Dendritic cell treated with granulocyte-macrophage colony-stimulating factor and Interleukin-4, amounts not matched to agents 40 ng/mL and 50 ng/mL, for 4 days (primary cell): Measurements from ENCODE around the gene MOXD1.

Experiments used
- H3K27ac Mint-ChIP-seq: one replicate; pipeline ENCODE4 v1.8.0; 2022; ENCODE audit warnings: mild to moderate bottlenecking, mixed read lengths
- H3K27me3 Mint-ChIP-seq: one replicate; pipeline ENCODE4 v1.8.0; 2022; ENCODE audit warnings: mild to moderate bottlenecking, mixed read lengths
- H3K36me3 Mint-ChIP-seq: one replicate; pipeline ENCODE4 v1.8.0; 2022; ENCODE audit warnings: low read depth, mixed read lengths
- H3K4me1 Mint-ChIP-seq: one replicate; pipeline ENCODE4 v1.8.0; 2022; ENCODE audit warnings: low read depth, mixed read lengths
- H3K4me3 Mint-ChIP-seq: one replicate; pipeline ENCODE4 v1.8.0; 2022; ENCODE audit warnings: mild to moderate bottlenecking, moderate library complexity, mixed read lengths
- H3K9me3 Mint-ChIP-seq: one replicate; pipeline ENCODE4 v1.8.0; 2022; ENCODE audit warnings: mixed read lengths
- intact Hi-C: fragments of 100-400 bp; cut with micrococcal nuclease; formaldehyde crosslinking; loops from one replicate; pipeline ENCODE4 v1.15.0; 2022

The MOXD1 gene

DNA sequence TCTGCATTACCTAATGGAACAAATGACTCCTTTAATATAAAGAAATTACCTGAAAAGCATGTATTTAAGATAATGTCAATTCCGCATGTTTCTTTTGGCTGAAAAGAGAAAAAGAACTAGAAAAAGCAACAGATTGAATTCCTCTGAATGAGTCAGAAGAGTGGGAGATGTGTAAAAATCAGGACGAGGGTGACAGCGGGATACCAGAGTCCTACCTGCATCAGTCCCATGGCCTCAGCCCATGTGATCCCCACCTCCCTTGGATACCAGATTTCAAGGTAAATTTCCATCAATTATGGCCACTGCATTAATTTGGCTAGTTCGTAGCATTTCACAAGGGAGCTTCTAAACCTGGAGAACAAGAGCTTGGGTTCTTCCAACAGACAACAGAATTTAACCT lies 10.0 kb upstream of the MOXD1 start:
- Mint-ChIP-seq H3K27ac (no peak overlapping the region), H3K9me3 (peaks cover 5% of the 10 kb centered on the region), H3K36me3 (no peaks in the 10 kb centered on the region), H3K4me1 (no peaks in the 10 kb centered on the region), H3K27me3 (peaks cover 30% of the 10 kb centered on the region), H3K4me3 (no peak overlapping the region)
- intact Hi-C loops: no loop called here

DNA sequence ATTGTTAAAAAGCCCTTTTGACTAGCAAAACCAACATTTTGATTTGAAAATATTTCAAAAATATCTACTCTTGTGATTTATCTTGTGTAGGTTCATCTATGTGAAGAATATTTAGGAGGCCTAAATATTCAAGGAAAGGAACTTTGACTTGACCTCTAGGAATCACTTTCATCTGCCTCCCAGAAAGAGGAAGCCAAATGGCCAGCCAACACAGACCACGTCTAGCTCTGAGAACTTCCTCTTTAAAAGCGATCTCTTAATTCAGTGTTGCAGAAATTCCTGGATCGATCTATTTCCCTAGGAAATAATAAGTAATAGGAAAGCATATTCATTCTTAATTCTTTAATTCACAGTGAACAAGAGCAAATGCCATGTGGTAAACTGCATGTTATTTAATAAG lies 9.6 kb upstream of the MOXD1 start:
- Mint-ChIP-seq H3K27me3 (peaks cover 33% of the 10 kb centered on the region), H3K9me3 (peaks cover under 1% of the 10 kb centered on the region), H3K4me3 (no peak overlapping the region), H3K4me1 (no peaks in the 10 kb centered on the region), H3K36me3 (no peaks in the 10 kb centered on the region), H3K27ac (no peak overlapping the region)
- intact Hi-C loops: no loop called here

DNA sequence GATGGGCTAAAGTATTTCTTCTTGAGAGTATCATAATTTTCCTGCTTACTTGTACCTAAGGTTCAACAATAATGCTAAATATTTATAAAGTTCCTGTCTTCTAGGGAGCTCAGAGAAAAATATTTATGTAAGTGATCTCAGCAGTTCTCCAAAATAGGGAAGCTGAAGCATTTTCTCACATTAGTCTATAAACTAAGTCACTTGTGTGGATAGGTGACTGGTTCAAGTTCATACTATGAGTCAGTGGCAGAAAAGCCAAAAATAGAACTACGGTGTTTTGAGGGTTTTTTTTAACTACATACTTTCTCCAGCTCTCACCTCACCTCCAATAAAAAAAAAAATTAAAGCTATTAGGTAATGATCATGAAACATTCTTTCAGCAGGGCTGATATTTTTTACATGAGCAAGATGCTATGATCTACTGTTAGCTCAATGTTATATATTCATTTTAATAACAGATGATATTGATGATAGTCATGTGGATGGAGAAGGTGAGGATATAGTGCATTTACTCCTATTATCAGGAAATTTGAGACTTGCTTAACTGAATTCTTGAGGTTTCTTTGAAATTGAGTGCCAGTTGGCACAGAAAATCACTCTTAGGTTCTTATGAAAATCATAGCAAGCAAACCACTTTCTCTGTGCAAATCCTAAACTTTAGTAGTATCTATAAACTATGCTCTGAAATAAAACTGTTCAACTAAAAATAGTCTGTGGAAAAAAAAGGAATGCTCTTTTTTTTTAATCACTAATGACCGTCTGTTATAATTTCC lies 4.1 kb upstream of the MOXD1 start:
- peaks cover 13% of the 10 kb centered on the region for H3K4me1 Mint-ChIP-seq
- H3K27ac Mint-ChIP-seq: no peak overlapping the region
- H3K36me3 Mint-ChIP-seq: no peaks in the 10 kb centered on the region
- intact Hi-C loops: no loop called here
- no peak overlapping the region for H3K4me3 Mint-ChIP-seq
- no peaks in the 10 kb centered on the region for H3K9me3 Mint-ChIP-seq
- peaks cover 58% of the 10 kb centered on the region for H3K27me3 Mint-ChIP-seq

DNA sequence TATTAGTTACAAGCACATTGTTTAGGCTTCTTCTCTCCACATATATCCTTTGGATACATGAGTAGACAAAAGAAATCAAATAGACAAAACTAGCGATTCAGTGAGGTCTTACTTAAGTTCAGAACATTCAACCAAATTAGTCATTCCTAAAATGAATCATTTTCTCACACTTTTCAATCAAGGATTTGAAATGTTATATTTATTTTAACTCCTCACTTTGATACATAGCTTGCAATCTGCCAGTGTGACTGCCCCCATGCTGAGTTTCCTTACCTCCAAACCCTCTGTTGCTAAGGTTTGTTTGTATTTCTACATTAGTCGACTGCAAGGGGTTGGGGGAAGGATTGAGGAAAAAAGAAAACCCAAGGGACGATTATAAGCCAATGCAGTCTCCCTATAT lies 3.5 kb upstream of the MOXD1 start:
- H3K4me3 Mint-ChIP-seq: no peak overlapping the region
- peaks cover 63% of the 10 kb centered on the region for H3K27me3 Mint-ChIP-seq
- peaks cover 13% of the 10 kb centered on the region for H3K4me1 Mint-ChIP-seq
- H3K27ac Mint-ChIP-seq: no peak overlapping the region
- no peaks in the 10 kb centered on the region for H3K9me3 Mint-ChIP-seq
- no peaks in the 10 kb centered on the region for H3K36me3 Mint-ChIP-seq
- intact Hi-C loops: no loop called here

DNA sequence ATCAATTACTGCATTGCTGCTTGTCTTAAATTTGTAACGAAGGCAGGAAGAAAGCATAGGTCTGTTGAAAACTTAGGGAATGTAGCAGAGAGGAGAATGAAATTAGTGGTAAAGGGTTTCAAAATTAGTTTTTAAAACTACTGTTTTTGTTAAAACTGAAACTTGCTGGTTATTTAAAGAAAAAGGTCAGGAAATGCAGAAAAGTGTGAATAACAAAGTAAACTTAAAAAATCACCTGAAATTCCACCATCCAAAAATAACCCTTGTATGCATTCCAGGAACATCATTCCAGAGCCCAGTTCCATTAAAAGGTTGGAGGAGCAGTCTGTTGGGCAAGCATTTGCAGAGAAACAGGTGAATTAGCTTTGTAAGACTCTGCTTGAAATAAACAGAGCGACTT lies 3.1 kb upstream of the MOXD1 start:
- H3K9me3 Mint-ChIP-seq: no peaks in the 10 kb centered on the region
- H3K4me3 Mint-ChIP-seq: no peak overlapping the region
- H3K4me1 Mint-ChIP-seq: peaks cover 13% of the 10 kb centered on the region
- H3K27ac Mint-ChIP-seq: no peak overlapping the region
- H3K27me3 Mint-ChIP-seq: peaks cover 65% of the 10 kb centered on the region
- H3K36me3 Mint-ChIP-seq: no peaks in the 10 kb centered on the region
- intact Hi-C loops: no loop called here

DNA sequence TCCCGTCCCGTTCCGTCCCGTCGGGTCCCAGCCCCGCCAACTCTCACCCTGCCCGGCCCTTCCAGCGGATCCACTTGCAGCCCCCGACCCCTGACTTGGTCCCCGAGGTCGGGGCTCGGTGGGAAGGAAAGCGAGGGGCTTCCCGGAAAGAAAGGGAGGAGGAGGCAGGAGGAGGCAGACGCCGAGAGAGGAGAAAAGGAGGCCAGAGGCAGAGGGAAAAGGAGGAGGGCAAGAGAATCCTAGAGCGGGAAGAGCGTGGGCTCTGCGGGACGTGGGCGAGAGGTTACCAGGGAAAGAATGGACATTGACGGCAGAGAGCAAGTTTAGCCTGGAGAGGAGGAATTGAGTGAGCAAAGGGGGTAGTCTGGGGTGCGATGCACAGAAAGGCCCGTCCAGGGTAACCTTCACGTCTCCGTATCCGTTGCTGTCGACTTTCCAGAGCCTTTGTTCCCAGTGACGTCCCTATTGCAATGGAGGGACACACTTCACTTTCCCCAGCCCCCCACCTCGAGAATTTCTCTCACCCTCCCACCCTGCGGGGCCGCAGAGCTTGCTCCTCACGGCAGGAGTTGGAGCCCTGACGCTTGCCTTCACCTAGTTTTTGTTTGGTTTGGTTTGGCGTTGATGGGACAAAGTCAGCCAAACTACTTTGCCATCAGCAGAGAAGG lies 477 bp upstream of the MOXD1 start:
- no peaks in the 10 kb centered on the region for H3K9me3 Mint-ChIP-seq
- peak overlapping the region; percentile 1 for H3K4me3 Mint-ChIP-seq
- intact Hi-C loops: no loop called here
- H3K27ac Mint-ChIP-seq: no peak overlapping the region
- H3K4me1 Mint-ChIP-seq: peaks cover 13% of the 10 kb centered on the region
- peaks cover 71% of the 10 kb centered on the region for H3K27me3 Mint-ChIP-seq
- H3K36me3 Mint-ChIP-seq: no peaks in the 10 kb centered on the region

DNA sequence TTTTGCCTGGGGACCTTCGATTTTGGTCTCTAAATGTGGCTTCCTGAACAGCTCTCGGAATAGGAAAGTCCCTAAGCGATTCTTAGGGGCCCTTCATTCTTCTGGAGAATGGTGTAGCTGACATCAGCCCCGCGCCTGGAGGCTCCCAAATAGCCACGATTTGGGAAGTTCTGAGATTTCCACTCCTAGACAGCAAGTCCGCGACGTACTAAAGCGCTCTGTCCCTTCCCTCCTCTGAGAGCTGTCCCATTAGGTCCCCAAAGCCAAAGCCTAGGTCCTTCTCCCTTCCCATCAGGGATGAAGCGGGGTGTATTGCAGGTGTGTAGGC lies 756 bp downstream of the MOXD1 start:
- Mint-ChIP-seq H3K36me3 (no peaks in the 10 kb centered on the region), H3K27me3 (peaks cover 69% of the 10 kb centered on the region), H3K4me1 (peaks cover 13% of the 10 kb centered on the region), H3K9me3 (peaks cover 6% of the 10 kb centered on the region), H3K4me3 (peak overlapping the region; percentile 55), H3K27ac (no peak overlapping the region)
- intact Hi-C loops: no loop called here

DNA sequence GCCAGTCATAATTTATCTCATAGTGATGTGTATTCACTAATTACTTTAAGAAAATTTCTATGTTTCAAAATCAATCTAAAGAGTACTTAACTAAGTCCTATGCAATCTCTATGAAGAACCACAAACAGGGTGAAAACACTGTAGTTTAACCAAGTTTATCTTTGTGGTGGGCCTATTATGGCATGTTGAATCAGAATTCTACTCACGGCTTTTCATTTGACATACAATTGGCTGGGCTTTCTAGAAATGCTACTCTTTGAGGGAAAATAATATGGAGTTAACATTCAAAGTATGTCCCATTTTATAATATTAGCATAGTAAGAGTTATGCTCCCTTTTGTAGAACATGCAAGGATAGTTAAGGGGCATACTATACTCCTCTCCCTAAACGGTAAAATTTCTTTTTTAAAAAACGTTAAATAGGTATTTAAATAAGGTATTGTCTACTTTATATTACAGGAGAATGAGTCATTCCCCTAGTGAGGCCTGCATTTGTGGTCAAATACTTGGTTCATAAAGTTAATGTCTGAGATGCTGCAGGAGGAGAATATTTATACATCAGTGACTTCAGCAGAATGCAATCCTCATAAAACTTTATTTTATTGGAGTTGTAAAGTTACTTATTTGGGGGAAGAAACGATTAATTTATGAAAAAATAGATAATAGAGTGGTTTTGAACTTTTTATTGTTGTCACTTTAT lies 1.8 kb downstream of the MOXD1 start:
- H3K9me3 Mint-ChIP-seq: peaks cover 16% of the 10 kb centered on the region

DNA sequence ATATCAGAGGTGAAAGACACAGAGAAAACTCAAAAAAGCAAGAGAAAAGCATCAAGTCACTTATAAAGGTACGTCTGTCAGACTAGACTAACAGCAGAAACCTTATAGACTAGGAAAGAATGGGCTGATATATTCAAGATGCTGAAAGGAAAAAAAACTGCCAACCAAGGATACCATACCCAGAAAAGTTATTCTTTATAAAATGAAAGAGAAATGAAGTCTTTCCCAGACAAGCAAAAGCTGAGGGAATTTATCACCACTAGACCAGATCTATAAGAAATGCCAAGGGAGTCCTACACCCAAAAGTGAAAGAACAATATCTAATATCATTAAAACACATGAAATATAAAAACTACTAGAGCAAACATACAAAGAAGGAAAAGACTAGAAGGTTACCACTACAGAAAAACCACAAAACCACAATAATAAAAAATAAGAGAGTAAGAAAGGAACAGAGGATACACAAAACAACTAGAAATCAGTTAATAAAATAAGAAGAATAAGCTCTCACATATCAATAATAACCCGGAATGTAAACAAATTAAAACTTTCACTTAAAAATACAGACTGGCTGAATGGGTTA lies 6.2 kb downstream of the MOXD1 start:
- no peak overlapping the region for H3K4me3 Mint-ChIP-seq
- H3K36me3 Mint-ChIP-seq: no peaks in the 10 kb centered on the region
- peaks cover 38% of the 10 kb centered on the region for H3K27me3 Mint-ChIP-seq
- no peak overlapping the region for H3K27ac Mint-ChIP-seq
- no peaks in the 10 kb centered on the region for H3K4me1 Mint-ChIP-seq
- peaks cover 25% of the 10 kb centered on the region for H3K9me3 Mint-ChIP-seq
- intact Hi-C loops: no loop called here

More for the DNA sequence above, 1.8 kb downstream of the MOXD1 start:
- Mint-ChIP-seq H3K4me3 (no peak overlapping the region), H3K27me3 (peaks cover 69% of the 10 kb centered on the region), H3K27ac (no peak overlapping the region), H3K4me1 (peaks cover 13% of the 10 kb centered on the region), H3K36me3 (no peaks in the 10 kb centered on the region)
- intact Hi-C loops: no loop called here

DNA sequence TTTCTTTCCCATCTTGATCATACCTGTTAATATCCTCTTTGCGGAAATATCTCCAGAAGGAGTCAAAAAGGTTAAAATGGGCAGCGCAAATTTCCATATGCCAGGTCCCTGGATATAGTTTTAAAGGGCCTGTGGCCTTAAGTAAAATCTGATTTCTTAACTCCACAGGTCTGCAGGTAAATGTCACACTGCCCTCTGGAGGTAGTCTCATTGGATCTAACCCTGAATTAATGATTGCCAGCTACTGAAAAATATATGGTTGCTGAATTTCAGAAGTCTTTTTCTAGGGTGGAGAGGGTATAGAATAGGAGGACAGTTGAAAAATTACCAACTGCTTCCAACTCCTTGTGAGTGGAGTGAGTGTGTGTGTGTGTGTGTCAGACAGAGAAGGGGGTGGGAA lies 8.5 kb downstream of the MOXD1 start:
- H3K4me3 Mint-ChIP-seq: no peak overlapping the region
- peaks cover 26% of the 10 kb centered on the region for H3K27me3 Mint-ChIP-seq
- intact Hi-C loops: loop anchor here (2.0 kb wide), 1 partner anchor 114 kb away; no protein-coding TSS in a partner anchor
- H3K27ac Mint-ChIP-seq: no peak overlapping the region
- peaks cover 25% of the 10 kb centered on the region for H3K9me3 Mint-ChIP-seq
- H3K36me3 Mint-ChIP-seq: no peaks in the 10 kb centered on the region
- no peaks in the 10 kb centered on the region for H3K4me1 Mint-ChIP-seq

DNA sequence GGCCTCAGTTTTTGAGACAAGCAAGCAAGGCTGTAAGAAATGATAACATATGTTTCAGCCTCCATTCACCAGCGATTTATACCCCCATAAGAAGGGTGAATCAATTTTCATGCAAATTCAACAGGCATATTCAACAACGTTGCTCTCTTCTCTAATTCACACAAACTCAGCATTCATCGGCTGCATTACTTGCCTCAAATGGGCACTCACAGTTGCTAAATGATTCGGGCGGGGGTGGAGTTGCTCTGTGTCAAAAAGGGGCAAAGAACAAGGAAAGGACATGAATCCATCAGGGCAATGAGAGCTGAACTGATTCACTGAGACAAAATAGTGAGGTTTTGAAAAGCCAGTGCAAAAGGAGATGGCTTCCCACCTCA lies 9.0 kb downstream of the MOXD1 start:
- Mint-ChIP-seq H3K4me1 (no peaks in the 10 kb centered on the region), H3K4me3 (no peak overlapping the region), H3K27ac (no peak overlapping the region), H3K9me3 (peaks cover 25% of the 10 kb centered on the region), H3K36me3 (no peaks in the 10 kb centered on the region), H3K27me3 (peaks cover 23% of the 10 kb centered on the region)
- intact Hi-C loops: loop anchor here (2.0 kb wide), 1 partner anchor 113 kb away; no protein-coding TSS in a partner anchor

DNA sequence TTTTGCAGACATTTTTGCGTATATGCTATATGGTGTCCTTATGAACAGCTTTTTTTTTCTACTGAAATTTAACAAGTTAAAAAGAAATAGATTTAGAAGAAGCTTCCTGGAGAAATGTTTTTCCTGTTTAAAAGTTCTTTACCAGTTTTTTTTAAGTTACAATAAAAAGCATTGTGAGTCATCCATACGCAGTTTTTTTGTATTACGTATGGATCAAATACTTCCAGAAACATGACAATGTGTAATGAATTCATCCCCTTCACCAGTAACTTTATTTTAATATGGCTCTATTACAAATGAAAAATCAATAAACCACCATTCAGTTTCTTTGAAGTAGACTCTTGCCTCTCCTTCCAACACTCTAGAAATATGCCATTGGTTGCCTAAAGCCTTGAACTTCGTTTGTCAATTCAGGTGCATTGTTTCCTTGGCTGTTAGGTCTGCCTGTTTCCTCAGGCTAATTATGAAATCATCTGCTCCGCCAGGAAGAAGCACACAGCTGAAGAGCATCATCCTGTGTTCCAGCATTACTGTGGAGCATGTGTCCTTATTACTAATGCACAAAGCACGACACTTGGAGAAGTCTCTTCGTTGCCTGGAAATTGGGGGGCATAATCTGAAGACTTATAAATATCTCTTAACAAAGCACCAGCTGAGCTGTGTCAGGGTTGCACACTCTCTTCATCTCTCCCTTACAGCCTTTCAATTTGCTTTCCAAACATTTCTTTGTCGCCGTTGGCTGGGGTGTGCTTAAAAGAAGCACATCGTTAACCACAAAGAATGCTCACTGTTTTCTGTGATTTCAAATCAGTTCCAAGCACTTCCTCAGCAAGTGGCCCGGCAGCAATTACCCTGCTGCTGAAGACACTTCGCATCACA lies 9.6 kb downstream of the MOXD1 start:
- H3K4me3 Mint-ChIP-seq: no peak overlapping the region
- peaks cover 25% of the 10 kb centered on the region for H3K9me3 Mint-ChIP-seq
- no peaks in the 10 kb centered on the region for H3K36me3 Mint-ChIP-seq
- no peak overlapping the region for H3K27ac Mint-ChIP-seq
- H3K27me3 Mint-ChIP-seq: peaks cover 20% of the 10 kb centered on the region
- intact Hi-C loops: loop anchor here (2.0 kb wide), 1 partner anchor 113 kb away; no protein-coding TSS in a partner anchor
- no peaks in the 10 kb centered on the region for H3K4me1 Mint-ChIP-seq

DNA sequence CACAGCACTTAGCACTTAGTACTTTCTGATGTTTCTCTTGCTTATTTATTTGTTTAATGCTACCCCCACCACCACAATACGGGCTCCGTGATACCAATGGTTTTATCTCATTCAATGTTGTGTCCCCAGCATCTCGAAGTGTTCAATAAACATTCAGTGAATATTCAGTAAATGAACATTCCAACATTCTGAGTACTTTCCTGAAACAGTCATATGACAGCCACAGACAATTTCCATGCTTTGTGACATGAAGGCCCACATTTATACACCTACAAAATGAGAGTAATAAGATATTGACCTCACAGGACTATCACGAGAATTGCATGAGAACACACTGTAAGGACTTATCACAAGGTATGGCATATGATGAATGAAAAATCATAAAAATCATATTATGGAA lies 10.8 kb downstream of the MOXD1 start:
- Mint-ChIP-seq H3K27me3 (peaks cover 13% of the 10 kb centered on the region), H3K36me3 (no peaks in the 10 kb centered on the region), H3K9me3 (peaks cover 19% of the 10 kb centered on the region), H3K4me1 (no peaks in the 10 kb centered on the region), H3K27ac (no peak overlapping the region), H3K4me3 (no peak overlapping the region)
- intact Hi-C loops: no loop called here
